Peyer's patch (tissue), 4 donors: ENCODE data around the gene CTAGE8.
"Not testable (repeated sequence)": the region's sequence is repeated elsewhere in the genome, so short reads cannot be mapped to it uniquely, and the experiment has no call there.

Source experiments
- CTCF ChIP-seq, 6 experiments: fragments of 450-650 bp in 4 of 6; fragments of 200-600 bp in 2 of 6; sonication (generic) in 1 of 6; IDR thresholded peaks; one replicate each; pipeline ENCODE4 v1.5.1; 2017 to 2019; ENCODE audit warnings: antibody characterized with exemption in 6 of 6, mild to moderate bottlenecking in 3 of 6, moderate library complexity in 1 of 6
- POLR2A ChIP-seq, 2 donors: fragments of 450-650 bp; IDR thresholded peaks; one replicate each; pipeline ENCODE4 v1.5.1; 2017; ENCODE audit warnings: antibody characterized with exemption in 2 of 2, mild to moderate bottlenecking in 2 of 2, moderate library complexity in 2 of 2

GRCh38 chr7:144287171-144287784 lies 18.2 kb upstream of the CTAGE8 start:
- TF ChIP-seq CTCF, POLR2A (IDR thresholded peaks at IDR 0.05): not testable (repeated sequence)
